Cerebellar cortex (tissue), 1 donor: Measurements from ENCODE around the gene C12orf43.

Experiments
- DNase-seq: peaks from one replicate; pipeline ENCODE4 v3.0.0-alpha.2; 2015; ENCODE audit warnings: low spot score

The C12orf43 gene

GRCh38 chr12:121030576-121031212, 14.4 kb upstream of the C12orf43 start:
- DNase-seq: no peak

- no peak for DNase-seq
Observed at GRCh38 chr12:121026274-121027045, 10.2 kb upstream of the C12orf43 start.

- no peak for DNase-seq
Observed at GRCh38 chr12:121025442-121026226, 9.3 kb upstream of the C12orf43 start.

DNA sequence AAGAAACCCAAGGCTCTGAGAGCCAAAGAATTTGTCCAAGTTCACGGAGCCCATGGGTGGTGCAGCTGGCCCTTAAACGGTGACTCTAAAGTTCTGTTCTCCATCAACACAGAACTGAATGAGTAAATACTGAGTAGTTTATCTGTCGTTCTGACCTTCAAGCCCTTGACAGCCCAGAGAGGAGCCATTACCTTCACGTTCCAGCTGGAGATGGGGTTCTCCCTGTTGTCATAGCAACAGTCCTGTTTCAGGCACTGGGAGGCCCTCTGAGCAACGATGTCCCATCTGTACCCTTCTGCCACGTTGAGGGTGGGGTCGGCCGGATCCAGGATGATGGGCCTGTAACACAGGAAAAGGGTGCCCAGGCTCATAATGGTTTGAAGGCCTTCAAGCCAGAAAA, 7.5 kb upstream of the C12orf43 start:
- DNase-seq: no peak

DNA sequence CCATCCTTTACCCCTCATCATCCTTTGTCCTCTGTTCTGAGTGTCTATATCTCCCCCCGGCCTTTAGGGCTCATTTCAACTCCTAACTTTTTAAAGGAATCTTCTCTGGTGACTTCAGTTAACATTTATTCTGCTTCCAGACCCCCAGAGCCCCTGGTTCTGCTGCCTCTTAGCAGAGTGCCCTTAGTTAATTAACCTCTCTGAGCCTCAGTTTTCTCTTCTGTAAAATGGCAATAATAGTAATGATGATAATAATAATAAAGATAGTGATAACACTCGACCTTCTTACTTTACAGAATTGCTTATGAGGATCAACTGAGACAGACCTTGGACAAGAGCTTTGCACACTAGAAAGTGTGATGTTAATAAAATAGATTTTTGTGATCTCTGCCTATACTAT, 6.4 kb upstream of the C12orf43 start:
- DNase-seq: no peak

GRCh38 chr12:121021754-121022153, 5.5 kb upstream of the C12orf43 start:
- no peak for DNase-seq

GRCh38 chr12:121018860-121019617, 2.8 kb upstream of the C12orf43 start:
- no peak for DNase-seq

DNA sequence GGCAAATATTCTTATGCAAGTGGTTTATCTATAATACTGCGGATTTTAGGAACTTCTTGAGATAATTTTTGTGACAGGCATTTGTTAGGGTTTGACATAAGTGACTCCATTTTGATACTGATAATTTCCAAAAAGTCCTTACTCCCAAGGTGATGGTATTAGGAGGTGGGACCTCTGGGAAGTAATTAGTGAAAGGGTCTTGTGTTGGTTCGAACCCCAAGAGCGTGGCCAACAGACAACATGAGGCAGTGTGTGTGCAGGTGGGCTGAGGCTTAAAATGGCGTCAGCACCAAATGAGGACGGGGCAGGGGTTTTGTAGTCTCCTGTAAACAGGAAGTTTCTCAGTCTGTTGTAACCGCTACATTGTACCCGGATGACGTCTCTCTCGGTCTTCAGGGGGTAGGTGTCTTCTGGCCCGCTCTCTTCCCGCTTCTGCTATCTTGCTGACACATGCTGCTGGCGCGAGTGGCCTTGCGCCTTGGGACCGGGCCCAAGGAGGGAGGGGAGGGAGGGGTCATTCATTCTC, 1.7 kb upstream of the C12orf43 start:
- DNase-seq: no peak

GRCh38 chr12:121013715-121014114, 2.6 kb downstream of the C12orf43 start:
- DNase-seq: no peak

DNA sequence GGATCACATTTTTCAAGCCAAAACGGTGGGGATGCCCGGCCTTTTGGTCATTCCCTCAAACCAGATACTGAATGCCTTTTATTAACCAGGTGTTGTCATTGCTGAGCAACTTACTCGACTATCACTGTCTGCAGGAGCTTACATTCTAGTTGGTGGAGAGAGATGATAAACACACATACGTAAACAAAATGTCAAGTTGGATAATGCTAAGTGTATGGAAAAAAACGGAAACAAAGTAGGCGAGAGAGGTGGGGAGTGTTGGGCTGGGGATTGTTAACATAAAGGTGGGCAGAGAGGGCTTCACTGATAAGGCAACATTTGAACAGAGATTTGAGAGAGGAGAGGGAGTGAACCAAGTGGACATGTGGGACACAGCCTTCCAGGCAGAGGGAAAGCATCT, 4.5 kb downstream of the C12orf43 start:
- no peak for DNase-seq

DNA sequence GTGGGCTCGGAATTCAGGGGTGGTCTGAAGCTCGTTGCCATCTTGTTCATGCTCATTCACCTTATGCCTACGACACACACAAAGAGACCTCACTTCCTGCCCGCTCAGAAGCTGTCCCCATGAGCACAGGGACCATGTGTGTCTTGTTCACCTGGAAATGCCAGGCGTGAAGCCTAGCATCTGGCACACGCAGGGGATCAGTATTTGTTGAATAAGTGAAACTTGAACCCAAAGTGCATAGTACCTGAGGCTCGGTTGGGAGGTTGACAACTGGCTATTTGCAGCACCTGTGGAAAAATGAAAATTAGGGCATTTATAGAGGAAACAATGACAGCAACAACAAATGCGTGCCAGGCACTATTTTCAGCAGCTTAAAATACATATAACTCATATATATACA, 5.4 kb downstream of the C12orf43 start:
- DNase-seq: no peak

- DNase-seq: peak; percentile 59
Observed at GRCh38 chr12:121009741-121010140, 6.5 kb downstream of the C12orf43 start.

DNA sequence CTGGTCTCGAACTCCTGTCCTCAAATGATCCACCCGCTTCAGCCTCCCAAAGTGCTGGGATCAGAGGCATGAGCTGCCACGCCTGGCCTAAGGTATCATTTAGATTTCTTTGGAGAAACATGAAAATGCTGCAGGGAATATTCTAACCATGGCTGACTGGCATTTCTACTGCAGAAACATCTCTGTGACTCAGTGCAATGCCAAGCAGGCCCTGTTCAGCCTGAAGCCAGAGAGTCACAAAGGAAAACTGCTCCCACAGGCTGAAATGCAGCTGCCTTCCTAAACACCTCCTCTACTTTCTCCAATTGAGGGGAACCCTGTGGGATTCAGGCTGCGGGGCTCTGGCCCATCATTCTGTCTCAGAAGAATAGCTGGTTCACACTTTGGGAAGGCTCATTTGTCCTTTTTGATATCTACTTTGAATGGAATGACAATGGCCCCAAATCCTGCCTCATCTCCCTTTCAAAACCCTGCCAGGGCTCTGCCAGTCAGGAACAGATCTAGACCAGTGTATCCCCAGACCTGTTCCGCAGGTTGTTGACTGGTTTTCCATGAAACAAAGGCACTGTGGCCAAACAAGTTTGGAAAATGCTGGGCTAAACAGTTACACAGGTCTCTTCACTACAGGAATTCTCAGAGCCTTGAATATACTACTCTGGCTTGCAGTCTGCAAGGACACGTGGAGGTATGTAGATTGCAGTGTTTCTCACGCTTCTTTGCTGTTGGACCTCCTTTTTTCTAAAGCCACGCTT, 7.8 kb downstream of the C12orf43 start:
- DNase-seq: no peak

DNA sequence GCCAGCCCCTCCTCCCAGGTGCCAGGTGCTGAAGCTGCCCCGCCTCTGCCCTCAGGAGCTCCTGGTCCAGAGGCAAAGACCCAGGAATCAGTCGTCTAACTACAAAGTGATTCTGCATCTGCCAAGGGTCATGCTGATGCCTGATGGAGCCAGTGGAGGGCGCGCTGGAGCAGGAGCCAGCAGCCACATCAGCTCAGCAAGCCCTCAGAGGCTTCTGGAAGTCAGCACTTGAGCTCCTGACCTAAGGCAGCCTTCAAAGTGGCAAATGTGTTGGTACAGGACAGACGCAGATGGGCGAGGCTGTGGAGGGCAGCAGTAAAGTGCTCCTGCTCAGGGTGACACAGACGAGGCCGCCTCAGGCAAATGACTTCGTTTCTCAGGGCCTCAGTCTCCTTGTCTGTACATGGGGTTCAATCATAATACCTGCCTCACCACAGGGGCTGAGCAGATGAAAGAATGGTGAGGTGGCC, 10.9 kb downstream of the C12orf43 start:
- peak; percentile 41 for DNase-seq

GRCh38 chr12:121004253-121004815, 12.0 kb downstream of the C12orf43 start:
- DNase-seq: no peak

DNA sequence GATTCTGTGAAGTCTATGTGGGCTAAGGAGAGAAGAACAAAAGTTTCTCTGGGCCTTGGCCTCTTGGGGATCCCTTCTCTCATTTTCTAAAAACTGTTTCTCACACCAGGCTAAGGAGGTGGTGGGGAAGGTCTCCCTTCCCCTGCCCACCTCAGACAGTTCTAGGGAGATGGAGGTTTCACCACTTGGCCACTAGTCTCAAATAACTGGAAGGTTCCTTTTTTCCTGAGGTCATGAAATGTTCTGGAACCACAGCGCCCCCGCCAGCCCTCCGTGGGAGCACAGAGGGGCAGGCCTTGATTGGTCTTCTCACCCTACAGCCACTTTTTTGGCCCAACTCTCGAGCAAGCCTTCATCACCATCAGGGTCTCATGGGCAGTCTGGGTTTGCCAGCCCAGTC, 12.6 kb downstream of the C12orf43 start:
- DNase-seq: peak; percentile 20

DNA sequence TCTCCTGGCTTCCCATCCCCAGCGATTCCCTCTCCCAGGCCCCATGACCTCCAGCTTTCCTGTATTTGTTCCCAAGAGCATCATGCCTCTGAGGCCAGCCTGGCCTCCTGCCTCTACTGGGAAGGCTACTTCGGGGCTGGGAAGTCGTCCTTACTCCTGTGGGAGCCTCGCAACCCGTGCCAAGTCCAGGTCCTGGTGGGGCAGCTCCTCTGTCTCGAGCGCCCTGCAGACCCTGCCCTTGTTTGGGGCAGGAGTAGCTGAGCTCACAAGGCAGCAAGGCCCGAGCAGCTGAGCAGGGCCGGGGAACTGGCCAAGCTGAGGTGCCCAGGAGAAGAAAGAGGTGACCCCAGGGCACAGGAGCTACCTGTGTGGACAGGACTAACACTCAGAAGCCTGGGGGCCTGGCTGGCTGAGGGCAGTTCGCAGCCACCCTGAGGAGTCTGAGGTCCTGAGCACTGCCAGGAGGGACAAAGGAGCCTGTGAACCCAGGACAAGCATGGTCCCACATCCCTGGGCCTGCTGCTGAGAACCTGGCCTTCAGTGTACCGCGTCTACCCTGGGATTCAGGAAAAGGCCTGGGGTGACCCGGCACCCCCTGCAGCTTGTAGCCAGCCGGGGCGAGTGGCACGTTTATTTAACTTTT, 14.3 kb downstream of the C12orf43 start:
- DNase-seq: no peak

GRCh38 chr12:121001060-121001459, 15.2 kb downstream of the C12orf43 start:
- DNase-seq: no peak

GRCh38 chr12:121000530-121000929, 15.8 kb downstream of the C12orf43 start:
- no peak for DNase-seq
